Colon (tissue), 2 donors: Measurements from ENCODE around the gene ERCC8.
"Not testable (repeated sequence)": the region's sequence is repeated elsewhere in the genome, so short reads cannot be mapped to it uniquely, and the experiment has no call there.

ENCODE experiments used
- FAIRE-seq: peaks from 2 replicates; lab custom pipeline; 2012; peaks lifted over from hg19 to GRCh38; lab: Jason Lieb, UNC
- donor health status: control.
- donor health status: control.

Gene ERCC8

GRCh38 chr5:60916646-60917045 lies 28.2 kb downstream of the ERCC8 start:
- peak; percentile 62 for FAIRE-seq

- FAIRE-seq: no peak
These were observed 41.5 kb downstream of the ERCC8 start for GRCh38 chr5:60903356-60903755.

GRCh38 chr5:60896991-60897390 lies 47.9 kb downstream of the ERCC8 start:
- no peak for FAIRE-seq

GRCh38 chr5:60893521-60893920 lies 51.3 kb downstream of the ERCC8 start:
- no peak for FAIRE-seq

- FAIRE-seq: no peak
These were observed 53.2 kb downstream of the ERCC8 start for GRCh38 chr5:60891667-60892066.

GRCh38 chr5:60888359-60889061 lies 56.4 kb downstream of the ERCC8 start:
- no peak for FAIRE-seq

GRCh38 chr5:60887746-60888145 lies 57.1 kb downstream of the ERCC8 start:
- FAIRE-seq: no peak

GRCh38 chr5:60887096-60887495 lies 57.8 kb downstream of the ERCC8 start:
- FAIRE-seq: no peak

- FAIRE-seq: no peak
These were observed 58.7 kb downstream of the ERCC8 start for GRCh38 chr5:60886158-60886557.

- FAIRE-seq: no peak
These were observed 61.6 kb downstream of the ERCC8 start for GRCh38 chr5:60883229-60883628.

- no peak for FAIRE-seq
These were observed 72.0 kb downstream of the ERCC8 start for GRCh38 chr5:60872892-60873291.

GRCh38 chr5:60870857-60871256 lies 74.0 kb downstream of the ERCC8 start:
- FAIRE-seq: no peak

- not testable (repeated sequence) for FAIRE-seq
These were observed 84.3 kb downstream of the ERCC8 start for GRCh38 chr5:60860572-60860971.

GRCh38 chr5:60856066-60856465 lies 88.8 kb downstream of the ERCC8 start:
- no peak for FAIRE-seq

- no peak for FAIRE-seq
These were observed 91.9 kb downstream of the ERCC8 start for GRCh38 chr5:60852940-60853339.

GRCh38 chr5:60852317-60852716 lies 92.6 kb downstream of the ERCC8 start:
- no peak for FAIRE-seq

GRCh38 chr5:60851626-60852025 lies 93.2 kb downstream of the ERCC8 start:
- no peak for FAIRE-seq

GRCh38 chr5:60846298-60846697 lies 98.6 kb downstream of the ERCC8 start:
- no peak for FAIRE-seq

- FAIRE-seq: no peak
These were observed 100.6 kb downstream of the ERCC8 start, which contains the start of gene ELOVL7 for GRCh38 chr5:60843936-60844905. Gene ELOVL7 (minus strand): TSS chr5:60844269. CDS start chr5:60787397, 56,872 bp downstream.

GRCh38 chr5:60843386-60843935 lies 101.4 kb downstream of the ERCC8 start:
- FAIRE-seq: no peak

- no peak for FAIRE-seq
These were observed 101.9 kb downstream of the ERCC8 start for GRCh38 chr5:60842871-60843385.

GRCh38 chr5:60841361-60841760 lies 103.5 kb downstream of the ERCC8 start:
- FAIRE-seq: no peak

GRCh38 chr5:60836131-60836530 lies 108.7 kb downstream of the ERCC8 start:
- FAIRE-seq: no peak
